ENCODE data around the gene SLCO1B1.

DNA sequence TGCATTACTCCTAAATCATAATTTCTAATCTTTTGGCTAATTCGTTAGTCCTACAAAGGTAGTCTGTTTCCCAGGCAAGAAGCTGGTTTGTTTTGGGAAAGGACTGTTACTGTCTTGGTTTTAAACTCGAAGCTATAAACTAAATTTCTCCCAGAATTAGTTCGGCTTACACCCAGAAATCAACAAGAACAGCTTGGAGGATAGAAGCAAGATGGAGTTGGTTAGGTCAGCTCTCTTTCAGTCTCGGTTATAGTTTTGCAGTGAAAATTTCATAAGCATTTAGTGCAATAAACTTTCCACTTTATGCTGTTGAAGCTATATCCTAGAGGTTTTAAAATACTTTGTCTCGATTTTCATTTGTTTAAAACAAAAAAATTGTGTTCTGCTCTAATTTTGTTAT, 103.4 kb downstream of the SLCO1B1 start:
- TF ChIP-seq, protein P1, sequence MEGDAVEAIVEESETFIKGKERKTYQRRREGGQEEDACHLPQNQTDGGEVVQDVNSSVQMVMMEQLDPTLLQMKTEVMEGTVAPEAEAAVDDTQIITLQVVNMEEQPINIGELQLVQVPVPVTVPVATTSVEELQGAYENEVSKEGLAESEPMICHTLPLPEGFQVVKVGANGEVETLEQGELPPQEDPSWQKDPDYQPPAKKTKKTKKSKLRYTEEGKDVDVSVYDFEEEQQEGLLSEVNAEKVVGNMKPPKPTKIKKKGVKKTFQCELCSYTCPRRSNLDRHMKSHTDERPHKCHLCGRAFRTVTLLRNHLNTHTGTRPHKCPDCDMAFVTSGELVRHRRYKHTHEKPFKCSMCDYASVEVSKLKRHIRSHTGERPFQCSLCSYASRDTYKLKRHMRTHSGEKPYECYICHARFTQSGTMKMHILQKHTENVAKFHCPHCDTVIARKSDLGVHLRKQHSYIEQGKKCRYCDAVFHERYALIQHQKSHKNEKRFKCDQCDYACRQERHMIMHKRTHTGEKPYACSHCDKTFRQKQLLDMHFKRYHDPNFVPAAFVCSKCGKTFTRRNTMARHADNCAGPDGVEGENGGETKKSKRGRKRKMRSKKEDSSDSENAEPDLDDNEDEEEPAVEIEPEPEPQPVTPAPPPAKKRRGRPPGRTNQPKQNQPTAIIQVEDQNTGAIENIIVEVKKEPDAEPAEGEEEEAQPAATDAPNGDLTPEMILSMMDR (IDR thresholded peaks at IDR 0.05; ENCODE audit: insufficient read depth, low read length, poor library complexity, severe bottlenecking): no peak
- no peak for TF ChIP-seq EZH2phosphoT487 (conservative IDR thresholded peaks at IDR 0.05; ENCODE audit: low read length)
